Mammary epithelial cell (primary cell): ENCODE results near the gene MBNL2.

Experiments used
- CTCF ChIP-seq, 2 donors: IDR thresholded peaks in 1 of 2; conservative IDR thresholded peaks in 1 of 2; 2 replicates each; pipeline ENCODE4 v1.5.1; 2011 to 2012; ENCODE audit warnings: inconsistent platforms in 2 of 2, low read length in 2 of 2, mild to moderate bottlenecking in 2 of 2, control low read depth in 1 of 2, low read depth in 1 of 2; ENCODE audit not compliant: insufficient read depth in 1 of 2; ENCODE audit errors: extremely low read depth in 1 of 2
- EZH2 ChIP-seq: IDR thresholded peaks from 2 replicates; pipeline ENCODE4 v1.6.1; 2012; ENCODE audit warnings: low read length, inconsistent platforms, borderline replicate concordance

- TF ChIP-seq CTCF (conservative IDR thresholded peaks at IDR 0.05 in 1 of 2, IDR thresholded peaks at IDR 0.05 in 1 of 2; ENCODE audit: extremely low read depth in 1 of 2, insufficient read depth in 1 of 2, low read depth in 1 of 2, low read length in 2 of 2) = no peak
- TF ChIP-seq EZH2 = no peak
These were observed 67.6 kb downstream of the MBNL2 start for GRCh38 chr13:97289514-97290298.
